GM18907 (cell line): ENCODE data around the gene WEE2.
"Not testable (repeated sequence)": the region's sequence is repeated elsewhere in the genome, so short reads cannot be mapped to it uniquely, and the experiment has no call there.

ENCODE experiments used
- ATAC-seq: cut with Tn5 transposase; IDR thresholded peaks from one replicate; pipeline ENCODE4 v1.9.1; 2021; ENCODE audit warnings: mild to moderate bottlenecking, moderate library complexity; ENCODE audit not compliant: unreplicated experiment

Gene WEE2

GRCh38 chr7:141712603-141713255 is 4.6 kb downstream of the WEE2 start:
- no peak for ATAC-seq

- ATAC-seq = no peak
Measured at GRCh38 chr7:141713890-141714289, 5.7 kb downstream of the WEE2 start.

GRCh38 chr7:141714571-141714970 is 6.4 kb downstream of the WEE2 start:
- ATAC-seq = no peak

GRCh38 chr7:141715018-141715417 is 6.9 kb downstream of the WEE2 start:
- ATAC-seq = no peak

- ATAC-seq = no peak
Measured at GRCh38 chr7:141715794-141716689, 7.9 kb downstream of the WEE2 start.

GRCh38 chr7:141717450-141717849 is 9.3 kb downstream of the WEE2 start:
- no peak for ATAC-seq

GRCh38 chr7:141722529-141722928 is 14.4 kb downstream of the WEE2 start:
- peak; percentile 86 for ATAC-seq

GRCh38 chr7:141729020-141729419 is 20.9 kb downstream of the WEE2 start:
- ATAC-seq = no peak

- no peak for ATAC-seq
Measured at GRCh38 chr7:141731476-141732149, 23.5 kb downstream of the WEE2 start.

GRCh38 chr7:141737118-141737835 is 29.1 kb downstream of the WEE2 start:
- ATAC-seq = no peak

GRCh38 chr7:141737836-141738591 is 29.9 kb downstream of the WEE2 start, which contains the start of gene SSBP1:
Gene SSBP1, plus strand, starts transcription at chr7:141738358. Its CDS starts 809 bp downstream, at chr7:141739167.
- peak; percentile 94 for ATAC-seq

GRCh38 chr7:141738592-141739013 is 30.4 kb downstream of the WEE2 start:
- no peak for ATAC-seq

- no peak for ATAC-seq
Measured at GRCh38 chr7:141739250-141739649, 31.1 kb downstream of the WEE2 start.

GRCh38 chr7:141742229-141742628 is 34.1 kb downstream of the WEE2 start:
- ATAC-seq = no peak

- ATAC-seq = no peak
Measured at GRCh38 chr7:141744131-141744530, 36.0 kb downstream of the WEE2 start.

- ATAC-seq = no peak
Measured at GRCh38 chr7:141748396-141748795, 40.2 kb downstream of the WEE2 start.

GRCh38 chr7:141751904-141752303 is 43.8 kb downstream of the WEE2 start:
- ATAC-seq = not testable (repeated sequence)

- no peak for ATAC-seq
Measured at GRCh38 chr7:141752634-141753033, 44.5 kb downstream of the WEE2 start.

GRCh38 chr7:141754939-141755338 is 46.8 kb downstream of the WEE2 start:
- no peak for ATAC-seq

- no peak for ATAC-seq
Measured at GRCh38 chr7:141763797-141764196, 55.6 kb downstream of the WEE2 start, which contains the start of gene TAS2R3. Gene TAS2R3, plus strand, starts transcription at chr7:141764097. Its CDS starts 62 bp downstream, at chr7:141764159.
